Karpas-422 (cell line): ENCODE measurements around the gene SMARCC1. TPM values are rescaled to one million over a fixed set of nuclear protein-coding genes. Genes with fewer than 3 reads are reported as not detected.

Source experiments
- DNase-seq: peaks from one replicate; pipeline ENCODE4 v3.0.0-alpha.2; 2015
- H2AFZ ChIP-seq: fragments of 200-600 bp; sonication (generic); 2 replicates; pipeline ENCODE4 v1.6.1; 2014; ENCODE audit warnings: antibody characterized with exemption, low read length, mixed read lengths
- H3K27ac ChIP-seq: fragments of 200-600 bp; sonication (generic); 2 replicates; pipeline ENCODE4 v1.5.1; 2014; ENCODE audit warnings: mild to moderate bottlenecking, low read length, moderate library complexity
- H3K27me3 ChIP-seq: fragments of 200-600 bp; sonication (generic); 2 replicates; pipeline ENCODE4 v1.6.1; 2014; ENCODE audit warnings: low read length, mixed read lengths
- H3K36me3 ChIP-seq: fragments of 200-600 bp; sonication (generic); 2 replicates; pipeline ENCODE4 v1.6.1; 2014; ENCODE audit warnings: low read length, mixed read lengths; ENCODE audit not compliant: insufficient read depth
- H3K4me1 ChIP-seq: fragments of 200-600 bp; sonication (generic); 2 replicates; pipeline ENCODE4 v1.6.1; 2014; ENCODE audit warnings: mild to moderate bottlenecking, low read length, mixed read lengths
- H3K4me2 ChIP-seq: fragments of 200-600 bp; sonication (generic); 2 replicates; pipeline ENCODE4 v1.6.1; 2014; ENCODE audit warnings: low read length, low read depth, mild to moderate bottlenecking; ENCODE audit not compliant: poor library complexity, severe bottlenecking
- H3K4me3 ChIP-seq: fragments of 200-600 bp; sonication (generic); 2 replicates; pipeline ENCODE4 v1.5.1; 2014; ENCODE audit warnings: mild to moderate bottlenecking, antibody characterized with exemption, low read length, mixed read lengths
- H3K79me2 ChIP-seq: fragments of 200-600 bp; sonication (generic); 2 replicates; pipeline ENCODE4 v1.6.1; 2014; ENCODE audit warnings: mild to moderate bottlenecking, low read length, mixed read lengths
- H3K9ac ChIP-seq: fragments of 200-600 bp; sonication (generic); 2 replicates; pipeline ENCODE4 v1.6.0; 2014; ENCODE audit warnings: low read length
- H3K9me2 ChIP-seq: fragments of 200-600 bp; sonication (generic), shearing (Covaris generic); replicated peaks from 2 replicates; pipeline ENCODE4 v1.6.0; 2014; ENCODE audit warnings: mild to moderate bottlenecking, low read length, moderate library complexity; ENCODE audit not compliant: insufficient read depth
- H3K9me3 ChIP-seq: fragments of 300-700, 200-600 bp; sonication (generic); 2 replicates; pipeline ENCODE4 v1.6.1; 2014; ENCODE audit warnings: low read length, mixed read lengths
- H4K20me1 ChIP-seq: fragments of 200-600 bp; sonication (generic); 2 replicates; pipeline ENCODE4 v1.6.1; 2014; ENCODE audit warnings: mild to moderate bottlenecking, antibody characterized with exemption, low read length, low read depth; ENCODE audit not compliant: insufficient read depth
- total RNA-seq: library from RNA; depleted of rRNA; stranded (reverse); fragments of >200 nt; shearing (Covaris generic); gene quantifications from 2 replicates; pipeline ENCODE4 v1.2.3, GENCODE V29; 2014; ENCODE audit warnings: low replicate concordance

Gene SMARCC1
- total RNA-seq, 1 experiment from 2014 or later = 71.3 TPM

- H2AFZ ChIP-seq = no peak overlapping the region
- no peak overlapping the region for H3K9ac ChIP-seq
- H3K79me2 ChIP-seq = peaks cover 37% of the 10 kb centered on the region
- H3K4me1 ChIP-seq = no peaks in the 10 kb centered on the region
- no peaks in the 10 kb centered on the region for H3K9me3 ChIP-seq
- DNase-seq = no peak
- H4K20me1 ChIP-seq = 0 out of 2 replicates have a peak, but pooled peaks cover 3% of the 10 kb centered on the region
- H3K4me2 ChIP-seq = no peak overlapping the region
- H3K9me2 ChIP-seq = no peaks in the 10 kb centered on the region
- H3K27ac ChIP-seq = no peak overlapping the region
- H3K4me3 ChIP-seq = no peak overlapping the region
- no peaks in the 10 kb centered on the region for H3K27me3 ChIP-seq
- H3K36me3 ChIP-seq = peaks cover 53% of the 10 kb centered on the region
Measured at GRCh38 chr3:47685037-47685436, 96.7 kb downstream of the SMARCC1 start.

GRCh38 chr3:47681016-47681415 is 100.7 kb downstream of the SMARCC1 start:
- Histone ChIP-seq H3K4me2 (no peak overlapping the region), H3K27ac (no peak overlapping the region), H3K36me3 (peaks cover 56% of the 10 kb centered on the region), H3K9ac (no peak overlapping the region), H3K9me2 (no peaks in the 10 kb centered on the region), H3K27me3 (no peaks in the 10 kb centered on the region), H3K9me3 (no peaks in the 10 kb centered on the region), H2AFZ (no peak overlapping the region), H3K4me1 (no peaks in the 10 kb centered on the region), H3K79me2 (peaks cover 18% of the 10 kb centered on the region; the same call in 1 of the 2 replicates), H4K20me1 (0 out of 2 replicates have a peak, but pooled peaks cover 3% of the 10 kb centered on the region), H3K4me3 (no peak overlapping the region)
- no peak for DNase-seq

GRCh38 chr3:47678446-47679338 is 103.0 kb downstream of the SMARCC1 start:
- Histone ChIP-seq H3K4me2 (no peak overlapping the region), H3K9ac (no peak overlapping the region), H3K4me3 (no peak overlapping the region), H3K27me3 (no peaks in the 10 kb centered on the region), H3K9me2 (no peaks in the 10 kb centered on the region), H3K9me3 (no peaks in the 10 kb centered on the region), H3K27ac (no peak overlapping the region), H4K20me1 (0 out of 2 replicates have a peak, but pooled peaks cover 3% of the 10 kb centered on the region), H3K36me3 (peaks cover 67% of the 10 kb centered on the region), H3K4me1 (no peaks in the 10 kb centered on the region), H3K79me2 (peaks cover 9% of the 10 kb centered on the region; the same call in 1 of the 2 replicates), H2AFZ (no peak overlapping the region)
- no peak for DNase-seq

- Histone ChIP-seq H2AFZ (no peak overlapping the region), H4K20me1 (no peaks in the 10 kb centered on the region), H3K4me3 (no peak overlapping the region), H3K27ac (no peak overlapping the region), H3K9me2 (no peaks in the 10 kb centered on the region), H3K4me1 (no peaks in the 10 kb centered on the region), H3K9ac (no peak overlapping the region), H3K27me3 (no peaks in the 10 kb centered on the region), H3K4me2 (no peak overlapping the region), H3K79me2 (peaks cover 7% of the 10 kb centered on the region), H3K36me3 (peaks cover 41% of the 10 kb centered on the region), H3K9me3 (no peaks in the 10 kb centered on the region)
- no peak for DNase-seq
Measured at GRCh38 chr3:47669026-47669749, 112.5 kb downstream of the SMARCC1 start.

GRCh38 chr3:47666118-47666517 is 115.6 kb downstream of the SMARCC1 start:
- Histone ChIP-seq H3K9ac (no peak overlapping the region), H2AFZ (no peak overlapping the region), H3K9me3 (no peaks in the 10 kb centered on the region), H3K27me3 (no peaks in the 10 kb centered on the region), H3K79me2 (peaks cover 10% of the 10 kb centered on the region), H3K4me1 (no peaks in the 10 kb centered on the region), H3K4me2 (no peak overlapping the region), H3K9me2 (no peaks in the 10 kb centered on the region), H3K36me3 (peaks cover 40% of the 10 kb centered on the region), H3K4me3 (no peak overlapping the region), H3K27ac (no peak overlapping the region), H4K20me1 (no peaks in the 10 kb centered on the region)
- no peak for DNase-seq

GRCh38 chr3:47664519-47664918 is 117.2 kb downstream of the SMARCC1 start:
- Histone ChIP-seq H3K4me3 (no peak overlapping the region), H3K9me2 (no peaks in the 10 kb centered on the region), H3K36me3 (peaks cover 47% of the 10 kb centered on the region), H3K4me1 (no peaks in the 10 kb centered on the region), H3K79me2 (peaks cover 17% of the 10 kb centered on the region), H2AFZ (no peak overlapping the region), H3K27me3 (no peaks in the 10 kb centered on the region), H3K9ac (no peak overlapping the region), H3K27ac (no peak overlapping the region), H4K20me1 (no peaks in the 10 kb centered on the region), H3K4me2 (no peak overlapping the region), H3K9me3 (no peaks in the 10 kb centered on the region)
- peak; percentile 68 for DNase-seq

- Histone ChIP-seq H3K4me3 (no peak overlapping the region), H3K4me1 (no peaks in the 10 kb centered on the region), H3K9me3 (0 out of 2 replicates have a peak, but pooled peaks cover 2% of the 10 kb centered on the region), H2AFZ (no peak overlapping the region), H3K27ac (no peak overlapping the region), H3K36me3 (peaks cover 47% of the 10 kb centered on the region), H3K9ac (no peak overlapping the region), H3K27me3 (no peaks in the 10 kb centered on the region), H4K20me1 (no peaks in the 10 kb centered on the region), H3K9me2 (no peaks in the 10 kb centered on the region), H3K4me2 (no peak overlapping the region), H3K79me2 (peaks cover 21% of the 10 kb centered on the region)
- no peak for DNase-seq
Measured at GRCh38 chr3:47663630-47664240, 118.0 kb downstream of the SMARCC1 start.
